LNCaP clone FGC (cell line): ENCODE results near the gene TMEM95.

Experiments used
- DNase-seq: peaks from one replicate; pipeline ENCODE4 v3.0.0-alpha.2; 2011; ENCODE audit warnings: low read depth
- H3K4me3 ChIP-seq: 2 replicates; pipeline ENCODE4 v1.5.1; 2011; ENCODE audit warnings: mild to moderate bottlenecking, low read depth, low read length, control low read depth
- TF ChIP-seq, protein P1 (sequence below): IDR thresholded peaks from 2 replicates; pipeline ENCODE4 v1.5.1; 2012; ENCODE audit warnings: mild to moderate bottlenecking; ENCODE audit not compliant: control insufficient read depth, insufficient read depth; ENCODE audit errors: extremely low read depth

Gene TMEM95

DNA sequence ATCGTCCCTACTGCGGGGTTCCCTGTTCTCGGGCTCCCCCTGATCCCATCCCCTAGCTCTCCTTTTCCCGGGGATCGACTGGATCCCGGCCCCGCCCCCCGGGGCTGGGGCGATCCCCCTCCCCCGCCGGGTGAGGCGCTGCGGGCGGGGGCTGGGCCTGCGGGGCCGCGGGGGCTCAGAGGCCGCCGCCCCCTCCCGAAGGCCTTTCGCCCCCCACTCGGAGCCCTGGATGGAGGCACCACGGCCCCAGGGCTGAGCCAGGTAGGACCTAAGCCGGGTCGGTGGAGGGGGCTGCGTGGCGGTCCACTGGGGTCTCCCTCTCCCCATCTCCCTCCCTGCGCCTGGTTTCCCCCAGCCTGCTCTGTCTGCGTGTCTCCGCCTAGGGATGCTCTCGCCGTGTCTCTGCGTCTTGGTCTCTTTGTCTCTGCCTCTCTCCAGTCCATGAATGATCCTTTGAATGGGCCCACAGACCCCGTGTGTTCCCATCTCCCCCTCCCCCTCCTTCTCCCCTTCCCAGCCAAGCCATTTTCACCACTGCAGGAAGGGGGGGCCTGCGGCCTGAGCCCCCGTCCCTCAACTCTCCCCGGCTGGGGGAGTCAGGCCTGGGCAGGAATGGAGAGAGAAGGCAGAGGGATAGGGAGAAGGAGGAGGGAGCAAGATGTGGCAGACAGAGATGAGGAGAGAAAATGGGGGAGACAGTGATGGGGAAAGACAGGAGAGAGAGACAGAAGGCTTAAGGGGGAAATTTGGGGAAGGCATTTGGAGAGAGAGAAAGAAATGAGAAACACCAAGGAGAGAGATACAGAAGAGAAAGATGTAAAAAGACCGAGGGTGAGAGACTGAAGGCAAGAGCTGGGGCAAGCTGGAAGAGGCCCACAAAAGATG, 50.6 kb downstream of the TMEM95 start:
- DNase-seq, result no peak
- TF ChIP-seq, protein P1, sequence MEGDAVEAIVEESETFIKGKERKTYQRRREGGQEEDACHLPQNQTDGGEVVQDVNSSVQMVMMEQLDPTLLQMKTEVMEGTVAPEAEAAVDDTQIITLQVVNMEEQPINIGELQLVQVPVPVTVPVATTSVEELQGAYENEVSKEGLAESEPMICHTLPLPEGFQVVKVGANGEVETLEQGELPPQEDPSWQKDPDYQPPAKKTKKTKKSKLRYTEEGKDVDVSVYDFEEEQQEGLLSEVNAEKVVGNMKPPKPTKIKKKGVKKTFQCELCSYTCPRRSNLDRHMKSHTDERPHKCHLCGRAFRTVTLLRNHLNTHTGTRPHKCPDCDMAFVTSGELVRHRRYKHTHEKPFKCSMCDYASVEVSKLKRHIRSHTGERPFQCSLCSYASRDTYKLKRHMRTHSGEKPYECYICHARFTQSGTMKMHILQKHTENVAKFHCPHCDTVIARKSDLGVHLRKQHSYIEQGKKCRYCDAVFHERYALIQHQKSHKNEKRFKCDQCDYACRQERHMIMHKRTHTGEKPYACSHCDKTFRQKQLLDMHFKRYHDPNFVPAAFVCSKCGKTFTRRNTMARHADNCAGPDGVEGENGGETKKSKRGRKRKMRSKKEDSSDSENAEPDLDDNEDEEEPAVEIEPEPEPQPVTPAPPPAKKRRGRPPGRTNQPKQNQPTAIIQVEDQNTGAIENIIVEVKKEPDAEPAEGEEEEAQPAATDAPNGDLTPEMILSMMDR, result no peak
- H3K4me3 ChIP-seq, result peak overlapping the region; percentile 62

DNA sequence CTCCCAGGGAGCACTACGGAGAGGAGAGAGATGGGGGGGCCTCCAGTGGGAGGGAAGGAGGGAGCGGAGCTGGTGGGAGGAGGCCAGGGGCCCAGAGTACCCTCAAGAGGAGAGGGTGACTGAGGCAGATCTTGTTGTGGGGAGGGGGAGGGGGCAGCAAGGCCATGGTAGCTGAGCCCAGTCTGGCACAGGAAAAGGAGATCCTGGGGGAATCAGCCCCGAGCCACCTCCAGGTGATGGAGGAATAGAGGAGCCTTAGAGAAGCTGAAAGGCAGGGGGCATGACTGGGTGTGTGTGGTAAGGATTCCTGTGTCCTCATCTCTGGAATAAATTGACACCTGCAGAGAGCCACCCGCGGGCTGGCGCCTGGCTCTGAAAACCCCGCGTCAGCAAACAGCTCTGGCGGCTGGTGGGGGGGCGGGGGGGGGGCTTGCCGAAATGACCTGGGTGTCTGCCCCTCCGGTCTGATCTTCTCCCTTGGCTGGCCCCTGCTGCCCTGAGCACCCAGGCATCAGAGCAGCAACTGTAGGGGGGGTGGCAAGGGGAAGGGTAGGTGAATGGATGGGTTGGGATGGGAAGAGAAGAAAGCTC, 51.4 kb downstream of the TMEM95 start:
- no peak overlapping the region for H3K4me3 ChIP-seq
- no peak for DNase-seq

More for the DNA sequence above, 51.4 kb downstream of the TMEM95 start:
- TF ChIP-seq, protein P1, result no peak
